GM12878 (cell line): ENCODE data around the gene S1PR2. TPM values are rescaled to one million over a fixed set of nuclear protein-coding genes. Genes with fewer than 3 reads are reported as not detected.

Experiments used
- ASH2L ChIP-seq: fragments of 300-600, 200-600 bp; sonication (generic); IDR thresholded peaks from 2 replicates; pipeline ENCODE4 v1.6.1; 2017; ENCODE audit warnings: low read depth, mild to moderate bottlenecking, borderline replicate concordance
- BHLHE40 ChIP-seq, 2 experiments: fragments of 450-650 bp in 1 of 2; IDR thresholded peaks; 2 replicates each; pipeline ENCODE4 v1.6.1; 2011 to 2017; ENCODE audit warnings: low read depth in 2 of 2, borderline replicate concordance in 1 of 2, improper control_type of control experiment in 1 of 2, low read length in 1 of 2, mild to moderate bottlenecking in 1 of 2
- EED ChIP-seq: sonication (generic); IDR thresholded peaks from 2 replicates; pipeline ENCODE4 v1.6.1; 2016; ENCODE audit warnings: antibody characterized with exemption, low read depth
- EGR1 ChIP-seq, 2 experiments: IDR thresholded peaks; 1 replicate in 1 of 2; 2 replicates in 1 of 2; pipeline ENCODE4 v1.6.1; 2011 to 2012; ENCODE audit warnings: low read depth in 2 of 2, low read length in 2 of 2, borderline replicate concordance in 1 of 2, mild to moderate bottlenecking in 1 of 2, moderate library complexity in 1 of 2
- ETV6 ChIP-seq, 2 experiments: fragments of 450-650 bp in 1 of 2; IDR thresholded peaks in 1 of 2; conservative IDR thresholded peaks in 1 of 2; 2 replicates each; pipeline ENCODE4 v1.6.1; 2014; ENCODE audit warnings: antibody characterized with exemption in 1 of 2, borderline replicate concordance in 1 of 2, low read depth in 1 of 2, mild to moderate bottlenecking in 1 of 2, moderate library complexity in 1 of 2
- MAX ChIP-seq: IDR thresholded peaks from 2 replicates; pipeline ENCODE4 v1.6.1; 2012; ENCODE audit warnings: low read depth, low read length, improper control_type of control experiment
- MLLT1 ChIP-seq: fragments of 450-650 bp; IDR thresholded peaks from 2 replicates; pipeline ENCODE4 v1.6.1; 2016; ENCODE audit warnings: mild to moderate bottlenecking
- NFYB ChIP-seq: IDR thresholded peaks from 2 replicates; pipeline ENCODE4 v1.6.1; 2011; ENCODE audit warnings: low read depth, mild to moderate bottlenecking, low read length, improper control_type of control experiment, moderate library complexity; ENCODE audit not compliant: insufficient read depth
- NR2C1 ChIP-seq: fragments of 450-650 bp; IDR thresholded peaks from 2 replicates; pipeline ENCODE4 v1.6.1; 2017; ENCODE audit warnings: antibody characterized with exemption, mild to moderate bottlenecking, moderate library complexity
- PKNOX1 ChIP-seq: fragments of 450-650 bp; IDR thresholded peaks from 2 replicates; pipeline ENCODE4 v1.6.1; 2016; ENCODE audit warnings: mild to moderate bottlenecking
- POLR2AphosphoS2 ChIP-seq: IDR thresholded peaks from 2 replicates; pipeline ENCODE4 v1.6.1; 2011; ENCODE audit warnings: low read depth, mild to moderate bottlenecking, low read length, improper control_type of control experiment, moderate library complexity
- POLR2AphosphoS5 ChIP-seq: IDR thresholded peaks from 2 replicates; pipeline ENCODE4 v1.6.1; 2011; ENCODE audit warnings: mild to moderate bottlenecking, low read length, inconsistent platforms
- POU2F2 ChIP-seq: IDR thresholded peaks from 3 replicates; pipeline ENCODE4 v1.6.1; 2011; ENCODE audit warnings: low read depth, mild to moderate bottlenecking, low read length, borderline replicate concordance
- SP1 ChIP-seq: IDR thresholded peaks from one replicate; pipeline ENCODE4 v1.6.1; 2011; ENCODE audit warnings: low read depth, low read length
- SPI1 ChIP-seq: IDR thresholded peaks from 2 replicates; pipeline ENCODE4 v1.6.1; 2011; ENCODE audit warnings: low read depth, mild to moderate bottlenecking, low read length, moderate library complexity, borderline replicate concordance; ENCODE audit not compliant: insufficient read depth
- SUPT20H ChIP-seq: IDR thresholded peaks from 2 replicates; pipeline ENCODE4 v1.6.1; 2011; ENCODE audit warnings: low read depth, mild to moderate bottlenecking, low read length, moderate library complexity, borderline replicate concordance; ENCODE audit not compliant: control insufficient read depth
- WRNIP1 ChIP-seq: IDR thresholded peaks from 2 replicates; pipeline ENCODE4 v1.6.1; 2011; ENCODE audit warnings: low read depth, low read length, improper control_type of control experiment, borderline replicate concordance
- ZNF384 ChIP-seq: IDR thresholded peaks from 2 replicates; pipeline ENCODE4 v1.6.1; 2012; ENCODE audit warnings: low read depth, mild to moderate bottlenecking, low read length, improper control_type of control experiment, borderline replicate concordance
- ZNF622 ChIP-seq: fragments of 450-650 bp; IDR thresholded peaks from 2 replicates; pipeline ENCODE4 v1.6.1; 2017; ENCODE audit warnings: mild to moderate bottlenecking, inconsistent platforms
- ZNF687 ChIP-seq: fragments of 450-650 bp; IDR thresholded peaks from 2 replicates; pipeline ENCODE4 v1.6.1; 2017; ENCODE audit warnings: mild to moderate bottlenecking, moderate library complexity
- polyA plus RNA-seq, 11 experiments: library from polyadenylated mRNA; depleted of rRNA in 4 of 11; unstranded in 6 of 11; stranded (reverse) in 5 of 11; fragments of >200 nt; fragmentation: Nextera tagmentation in 4 of 11; fragmentation: Illumina TruSeq in 1 of 11; extraction: Ambion mirVana in 4 of 11; extraction: Trizol in 1 of 11; gene quantifications; 1 replicate in 1 of 11; 2 replicates in 10 of 11; pipeline versions ENCODE4 v1.2.1 to v1.2.3, GENCODE V29; 2011 to 2016; ENCODE audit warnings: inconsistent platforms in 2 of 11, missing spikeins in 2 of 11, low read depth in 1 of 11
- total RNA-seq, 4 experiments: library from RNA; depleted of rRNA in 3 of 4; stranded (reverse); fragments of >200 nt in 3 of 4; fragmentation: Illumina TruSeq in 1 of 4; extraction: Trizol in 1 of 4; gene quantifications; 2 replicates each; pipeline versions ENCODE4 v1.2.1 to v1.2.3, GENCODE V29; 2013 to 2021

The S1PR2 gene
- total and polyA plus RNA-seq, 10 of the 15 experiments (the other 5 are each of a cell fraction or from before 2014, with no cell fraction given): 4.9 to 26.8 (median 11.6) TPM

- TF ChIP-seq MAX (no peak), PKNOX1 (no peak), ZNF622 (no peak), ETV6 (conservative IDR thresholded peaks at IDR 0.05 in 1 of 2, IDR thresholded peaks at IDR 0.05 in 1 of 2; ENCODE audit: borderline replicate concordance in 1 of 2, low read depth in 1 of 2) (no peak), POLR2AphosphoS5 (no peak), SPI1 (peak; percentile 82), EGR1 (IDR thresholded peaks at IDR 0.05; ENCODE audit: borderline replicate concordance in 1 of 2, low read depth in 2 of 2, low read length in 2 of 2) (no peak), SP1 (no peak), NR2C1 (no peak), POU2F2 (no peak; the same call in 2 of the 3 replicates), NFYB (no peak), MLLT1 (0 out of 2 replicates have a peak, but pooled peaks have one; percentile 55), WRNIP1 (no peak), EED (no peak), POLR2AphosphoS2 (no peak), SUPT20H (no peak), ZNF687 (peak; percentile 90), BHLHE40 (IDR thresholded peaks at IDR 0.05; ENCODE audit: borderline replicate concordance in 1 of 2, low read depth in 2 of 2, low read length in 1 of 2) (no peak), ZNF384 (no peak), ASH2L (no peak)
Measured at GRCh38 chr19:10245189-10245939, 14.2 kb upstream of the S1PR2 start (continued).
